ENCODE data around the gene PTPRM.
A peak's percentile ranks its signal among the peaks of the same experiment; 100 is the strongest.

Gene PTPRM

GRCh38 chr18:7856116-7856515 lies 289.0 kb downstream of the PTPRM start (continued):
- no peak for TF ChIP-seq TSHZ2 (CRISPR knock-in tag; IDR thresholded peaks at IDR 0.05)
- TF ChIP-seq ZFP3 (CRISPR knock-in tag; IDR thresholded peaks at IDR 0.05), result no peak
- no peak for TF ChIP-seq CREB5 (CRISPR knock-in tag; IDR thresholded peaks at IDR 0.05; ENCODE audit: low read depth)

- TF ChIP-seq ISL1 (CRISPR knock-in tag; IDR thresholded peaks at IDR 0.05) (peak; percentile 33; the same call in 1 of the 2 replicates), GLIS3 (CRISPR knock-in tag; IDR thresholded peaks at IDR 0.05) (no peak)
- ATAC-seq, result no peak
Measured at GRCh38 chr18:7856733-7857132, 289.6 kb downstream of the PTPRM start.

- ATAC-seq, result no peak
- TF ChIP-seq TOX (CRISPR knock-in tag; IDR thresholded peaks at IDR 0.05; ENCODE audit: borderline replicate concordance) (no peak), ARNTL (CRISPR knock-in tag; IDR thresholded peaks at IDR 0.05; ENCODE audit: borderline replicate concordance, low read depth) (no peak), ZC3H10 (CRISPR knock-in tag; IDR thresholded peaks at IDR 0.05) (no peak), CSRNP3 (CRISPR knock-in tag; IDR thresholded peaks at IDR 0.05) (no peak), ESRRG (CRISPR knock-in tag; IDR thresholded peaks at IDR 0.05) (no peak)
Measured at GRCh38 chr18:7857562-7857961, 290.4 kb downstream of the PTPRM start.

GRCh38 chr18:7859122-7859521 lies 292.0 kb downstream of the PTPRM start:
- no peak for ATAC-seq
- TF ChIP-seq POU6F1 (CRISPR knock-in tag; IDR thresholded peaks at IDR 0.05; ENCODE audit: borderline replicate concordance, low read depth), result no peak
- TF ChIP-seq CSRNP3 (CRISPR knock-in tag; IDR thresholded peaks at IDR 0.05), result no peak
- no peak for TF ChIP-seq ARNTL (CRISPR knock-in tag; IDR thresholded peaks at IDR 0.05; ENCODE audit: borderline replicate concordance, low read depth)
- TF ChIP-seq ZNF8 (CRISPR knock-in tag; IDR thresholded peaks at IDR 0.05), result no peak
- TF ChIP-seq RARB (CRISPR knock-in tag; IDR thresholded peaks at IDR 0.05), result no peak
- no peak for TF ChIP-seq ZC3H10 (CRISPR knock-in tag; IDR thresholded peaks at IDR 0.05)
- TF ChIP-seq TCF4 (CRISPR knock-in tag; IDR thresholded peaks at IDR 0.05; ENCODE audit: borderline replicate concordance), result no peak

GRCh38 chr18:7870266-7870665 lies 303.1 kb downstream of the PTPRM start:
- no peak for ATAC-seq
- TF ChIP-seq CREB5 (CRISPR knock-in tag; IDR thresholded peaks at IDR 0.05; ENCODE audit: low read depth) (no peak), ZNF70 (CRISPR knock-in tag; IDR thresholded peaks at IDR 0.05) (no peak), ARNTL (CRISPR knock-in tag; IDR thresholded peaks at IDR 0.05; ENCODE audit: borderline replicate concordance, low read depth) (no peak), CSDC2 (CRISPR knock-in tag; IDR thresholded peaks at IDR 0.05) (no peak), ZNF8 (CRISPR knock-in tag; IDR thresholded peaks at IDR 0.05) (no peak), CSRNP3 (CRISPR knock-in tag; IDR thresholded peaks at IDR 0.05) (no peak), TOX (CRISPR knock-in tag; IDR thresholded peaks at IDR 0.05; ENCODE audit: borderline replicate concordance) (no peak), ESRRG (CRISPR knock-in tag; IDR thresholded peaks at IDR 0.05) (no peak), TSHZ2 (CRISPR knock-in tag; IDR thresholded peaks at IDR 0.05) (no peak), PPARA (CRISPR knock-in tag; IDR thresholded peaks at IDR 0.05; ENCODE audit: borderline replicate concordance) (no peak), RARB (CRISPR knock-in tag; IDR thresholded peaks at IDR 0.05) (no peak)

Data from SK-N-SH treated with all-trans-retinoic acid at 6 μM for 48 hours (cell line).